Posterior vena cava (tissue), 2 donors: Measurements from ENCODE around the gene SH3GL1. TPM values are rescaled to one million over a fixed set of nuclear protein-coding genes. Genes with fewer than 3 reads are reported as not detected.

Experiments
- DNase-seq: peaks from one replicate; pipeline ENCODE4 v3.0.0-alpha.2; 2020; ENCODE audit warnings: low spot score
- intact Hi-C, 2 donors: fragments of 100-400 bp; cut with DNase I; formaldehyde crosslinking; loops; one replicate each; pipeline versions ENCODE4 v1.14.1 to v1.14.2; 2022 to 2023
- total RNA-seq, 2 donors: library from RNA; stranded (reverse); fragmentation: NEBNext Ultra II Directional; extraction: Animal tissue kit (Norgen Biotek cat#: 25700); gene quantifications; one replicate each; pipeline ENCODE4 v1.2.1, GENCODE V29; 2021
- donor health status: DM: yes; HTN: yes; CAD: no.
- donor health status: DM: yes; HTN: yes; CAD: no.

Gene SH3GL1
- total RNA-seq, 2 donors from 2014 or later, result 77.5 to 88.8 TPM

DNA sequence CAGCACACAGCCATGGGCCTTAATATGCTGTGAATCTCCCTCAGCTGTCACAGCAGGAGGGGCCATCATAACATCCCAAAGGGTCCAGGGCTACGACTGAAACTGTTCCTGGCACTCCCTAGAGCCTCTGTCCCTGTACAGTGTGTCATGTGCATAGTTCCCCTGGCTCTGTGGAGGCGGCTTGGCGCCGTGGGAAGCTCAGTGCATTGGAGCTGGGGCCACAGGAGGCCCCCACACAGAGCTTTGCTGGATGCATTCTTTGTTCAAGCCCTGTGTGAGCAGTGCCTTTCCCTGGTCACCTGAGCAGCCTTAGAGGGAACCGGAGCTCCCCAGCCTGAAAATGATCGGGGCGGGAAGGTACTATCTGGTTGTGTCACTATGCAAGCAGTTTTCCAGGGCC, 35.9 kb upstream of the SH3GL1 start:
- intact Hi-C loops, result no loop called here
- DNase-seq, result no peak

DNA sequence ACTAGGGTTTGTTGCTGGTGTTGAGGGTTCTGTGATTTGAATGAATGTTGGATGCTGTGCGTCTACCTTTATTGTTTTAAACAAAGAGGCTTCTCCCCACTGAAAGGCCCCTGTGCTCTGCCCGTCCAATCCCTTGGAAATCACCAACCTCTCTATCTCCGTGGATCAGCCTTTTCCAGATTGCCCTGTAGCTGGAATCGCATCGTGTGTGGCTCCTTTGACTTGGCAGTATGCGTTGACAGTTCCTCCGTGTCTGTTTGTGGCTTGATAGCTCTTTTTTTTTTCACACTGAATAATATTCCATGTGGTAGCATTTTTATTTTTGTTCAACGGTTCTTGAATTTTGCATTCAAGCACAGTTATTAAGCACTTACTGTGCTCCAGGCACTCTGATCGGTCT, 34.0 kb upstream of the SH3GL1 start:
- DNase-seq, result no peak
- intact Hi-C loops, result no loop called here

DNA sequence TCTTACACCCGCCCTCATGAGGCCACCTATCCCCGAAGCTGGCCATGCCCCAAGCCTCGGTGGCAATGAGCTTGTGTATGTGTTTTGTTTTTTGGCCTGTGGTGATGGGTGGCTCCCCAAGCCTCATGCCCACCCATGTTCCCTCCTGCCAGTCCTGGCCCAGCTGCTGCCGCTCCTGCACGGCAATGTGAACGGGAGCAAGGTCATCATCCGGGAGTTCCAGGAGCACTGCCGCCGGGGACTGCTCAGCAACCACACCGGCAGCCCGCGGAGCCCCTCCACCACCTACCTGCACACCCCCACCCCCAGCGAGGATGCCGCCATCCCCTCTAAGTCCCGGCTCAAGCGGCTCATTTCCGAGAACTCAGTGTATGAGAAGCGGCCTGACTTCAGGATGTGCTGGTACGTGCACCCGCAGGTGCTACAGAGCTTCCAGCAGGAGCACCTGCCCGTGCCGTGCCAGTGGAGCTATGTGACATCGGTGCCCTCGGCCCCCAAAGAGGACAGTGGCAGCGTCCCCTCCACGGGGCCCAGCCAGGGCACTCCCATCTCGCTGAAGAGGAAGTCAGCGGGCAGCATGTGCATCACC, 32.7 kb upstream of the SH3GL1 start:
- intact Hi-C loops, result no loop called here
- no peak for DNase-seq

DNA sequence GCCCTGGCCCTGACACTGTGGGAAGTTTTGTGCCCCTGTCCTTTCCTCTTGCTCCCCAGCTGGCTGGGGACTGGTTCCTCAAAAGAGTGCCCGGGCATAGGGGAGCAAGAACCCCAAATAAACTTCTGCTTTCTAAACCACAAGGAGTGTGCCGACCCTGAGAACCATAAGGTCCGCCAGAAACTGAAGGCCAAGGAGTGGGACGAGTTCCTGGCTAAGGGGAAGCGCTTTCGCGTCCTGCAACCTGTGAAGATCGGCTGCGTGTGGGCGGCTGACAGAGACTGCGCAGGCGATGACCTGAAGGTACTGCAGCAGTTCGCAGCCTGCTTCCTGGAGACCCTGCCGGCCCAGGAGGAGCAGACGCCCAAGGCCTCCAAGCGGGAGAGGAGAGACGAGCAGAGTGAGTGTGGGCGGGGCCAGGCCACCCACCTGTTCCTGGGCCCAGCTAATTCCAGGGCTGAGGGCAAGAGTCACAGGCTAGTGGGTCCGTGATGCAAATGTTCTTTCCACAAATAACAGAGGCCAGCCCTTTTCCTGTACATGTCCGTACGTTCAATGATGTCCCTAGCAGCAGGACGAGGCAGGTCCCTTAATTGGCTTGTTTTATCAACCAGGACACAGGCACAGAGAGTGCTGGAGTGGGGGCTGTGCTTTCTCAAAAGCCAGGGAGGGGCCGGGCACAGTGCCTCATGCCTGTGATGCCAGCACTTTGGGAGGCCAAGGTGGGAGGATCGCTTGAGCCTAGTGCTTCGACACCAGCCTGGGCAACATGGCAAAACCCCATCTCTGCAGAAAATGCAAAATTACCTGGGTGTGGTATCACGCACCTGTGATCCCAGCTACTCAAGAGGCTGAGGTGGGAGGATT, 31.7 kb upstream of the SH3GL1 start:
- DNase-seq, result no peak
- intact Hi-C loops, result no loop called here

DNA sequence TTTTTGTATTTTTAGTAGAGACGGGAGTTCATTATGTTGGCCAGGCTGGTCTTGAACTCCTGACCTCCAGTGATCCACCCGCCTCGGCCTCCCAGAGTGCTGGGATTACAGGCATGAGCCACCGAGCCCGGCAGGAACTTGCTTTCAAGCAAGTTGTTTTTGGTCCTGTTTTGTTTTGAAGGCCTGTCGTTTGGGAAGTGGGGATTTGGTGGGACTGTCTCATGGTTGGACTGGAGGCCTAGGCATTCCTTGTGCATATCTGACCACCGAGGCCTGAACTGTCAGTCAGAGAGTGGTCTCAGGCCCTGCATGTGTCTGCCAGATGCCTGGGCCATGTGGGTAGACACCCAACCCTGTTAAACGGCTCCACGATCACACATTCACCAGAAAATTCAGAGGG, 30.9 kb upstream of the SH3GL1 start:
- no peak for DNase-seq
- intact Hi-C loops, result no loop called here

DNA sequence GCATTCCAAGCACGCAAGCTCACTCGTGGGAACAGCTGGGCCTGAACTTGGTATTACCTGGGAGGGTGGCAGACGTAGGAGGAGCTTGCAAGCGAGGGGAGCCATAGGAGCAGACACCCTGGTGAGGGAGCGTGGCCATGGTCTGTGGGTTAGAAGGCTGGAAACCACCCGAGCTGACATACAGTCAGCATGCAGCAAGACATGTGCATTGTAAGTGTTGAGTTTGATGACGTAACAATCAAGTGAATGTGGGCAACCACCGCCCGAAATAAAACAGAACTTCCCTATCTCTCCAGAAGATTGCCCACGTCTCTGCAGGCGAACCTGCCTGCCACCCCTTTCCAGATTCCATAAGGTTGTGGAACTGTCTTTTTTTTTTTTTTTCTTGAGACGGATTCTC, 30.4 kb upstream of the SH3GL1 start:
- intact Hi-C loops, result no loop called here
- no peak for DNase-seq

DNA sequence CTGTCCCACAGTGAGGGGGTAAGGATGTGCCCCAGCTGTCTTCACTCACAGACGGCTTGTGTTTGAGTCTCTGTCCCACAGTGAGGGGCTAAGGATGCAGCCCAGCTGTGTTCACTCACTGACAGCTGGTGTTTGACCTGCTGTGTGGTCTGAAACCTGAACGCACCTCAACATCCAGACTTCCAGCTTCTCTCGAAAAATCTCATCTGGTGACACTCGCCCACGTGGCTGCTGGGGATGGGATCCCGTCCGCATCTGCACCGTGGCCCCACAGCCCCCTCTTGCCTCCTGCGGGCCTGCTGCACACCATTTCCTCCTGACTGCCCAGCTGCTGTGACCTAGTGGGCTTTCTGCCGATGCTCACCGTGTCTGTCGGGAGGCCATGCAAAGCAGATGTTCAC, 29.4 kb upstream of the SH3GL1 start:
- intact Hi-C loops, result no loop called here
- no peak for DNase-seq

DNA sequence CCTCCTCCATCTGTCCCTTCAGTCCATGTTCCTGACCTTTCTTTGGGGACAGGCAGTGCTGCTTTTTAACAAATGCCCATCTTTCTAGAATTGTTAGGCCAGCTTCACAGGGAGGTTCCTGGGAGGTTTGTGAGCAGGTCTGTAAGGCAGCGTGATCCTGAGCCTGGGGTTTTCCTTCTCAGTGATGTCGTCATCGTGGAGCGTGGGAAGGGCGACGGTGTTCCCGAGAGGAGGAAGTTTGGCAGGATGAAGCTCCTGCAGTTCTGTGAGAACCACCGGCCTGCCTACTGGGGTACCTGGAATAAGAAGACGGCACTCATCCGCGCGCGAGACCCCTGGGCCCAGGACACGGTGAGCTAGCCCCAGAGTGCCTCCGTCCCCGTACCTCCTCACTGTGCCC, 28.9 kb upstream of the SH3GL1 start:
- intact Hi-C loops, result no loop called here
- DNase-seq, result no peak

DNA sequence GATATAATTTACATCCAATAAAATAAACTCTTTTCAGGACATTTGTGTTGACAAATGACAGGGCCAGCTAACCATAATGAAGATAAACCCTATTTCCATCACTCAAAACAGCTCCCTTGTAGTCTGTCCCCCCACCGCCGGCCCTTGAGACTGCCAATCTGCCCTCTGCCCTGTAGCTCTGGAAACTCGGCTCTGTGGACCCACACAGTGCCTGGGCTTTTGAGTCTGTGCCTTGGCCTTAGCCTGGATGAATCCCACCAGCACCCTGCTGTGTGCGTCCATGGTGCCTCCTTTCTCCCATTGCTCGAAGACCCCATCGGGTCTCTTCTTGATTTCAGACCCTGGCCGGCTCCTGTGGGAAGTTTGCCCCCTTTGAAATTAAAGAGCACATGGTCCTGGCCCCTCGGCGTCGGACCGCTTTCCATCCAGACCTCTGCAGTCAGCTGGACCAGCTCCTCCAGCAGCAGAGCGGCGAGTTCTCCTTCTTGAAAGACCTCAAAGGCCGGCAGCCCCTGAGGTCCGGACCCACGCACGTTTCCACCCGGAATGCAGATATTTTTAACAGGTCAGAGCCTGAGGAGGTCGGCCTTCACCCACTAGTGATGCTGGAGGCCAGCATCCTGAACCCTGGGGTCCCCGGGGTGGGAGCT, 28.1 kb upstream of the SH3GL1 start:
- no peak for DNase-seq
- intact Hi-C loops, result no loop called here

DNA sequence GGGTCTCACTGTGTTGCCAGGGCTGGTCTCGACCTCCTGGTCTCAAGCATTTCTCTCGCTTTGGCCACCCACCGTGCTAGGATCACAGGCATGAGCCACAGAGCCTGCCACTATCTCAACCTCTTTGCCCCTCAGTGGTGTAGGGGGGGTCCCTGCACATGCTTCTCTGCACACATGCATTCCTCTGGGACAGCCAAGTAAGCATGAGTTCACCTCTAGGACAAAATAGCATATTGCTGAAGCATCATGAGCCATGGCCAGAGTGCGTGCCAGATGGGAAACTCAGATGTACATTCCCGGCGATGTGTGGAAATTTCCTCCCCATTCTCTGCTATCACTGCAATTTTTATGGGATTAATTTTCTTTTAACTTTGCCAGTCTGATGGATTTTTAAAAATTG, 25.2 kb upstream of the SH3GL1 start:
- intact Hi-C loops, result no loop called here
- DNase-seq, result no peak

DNA sequence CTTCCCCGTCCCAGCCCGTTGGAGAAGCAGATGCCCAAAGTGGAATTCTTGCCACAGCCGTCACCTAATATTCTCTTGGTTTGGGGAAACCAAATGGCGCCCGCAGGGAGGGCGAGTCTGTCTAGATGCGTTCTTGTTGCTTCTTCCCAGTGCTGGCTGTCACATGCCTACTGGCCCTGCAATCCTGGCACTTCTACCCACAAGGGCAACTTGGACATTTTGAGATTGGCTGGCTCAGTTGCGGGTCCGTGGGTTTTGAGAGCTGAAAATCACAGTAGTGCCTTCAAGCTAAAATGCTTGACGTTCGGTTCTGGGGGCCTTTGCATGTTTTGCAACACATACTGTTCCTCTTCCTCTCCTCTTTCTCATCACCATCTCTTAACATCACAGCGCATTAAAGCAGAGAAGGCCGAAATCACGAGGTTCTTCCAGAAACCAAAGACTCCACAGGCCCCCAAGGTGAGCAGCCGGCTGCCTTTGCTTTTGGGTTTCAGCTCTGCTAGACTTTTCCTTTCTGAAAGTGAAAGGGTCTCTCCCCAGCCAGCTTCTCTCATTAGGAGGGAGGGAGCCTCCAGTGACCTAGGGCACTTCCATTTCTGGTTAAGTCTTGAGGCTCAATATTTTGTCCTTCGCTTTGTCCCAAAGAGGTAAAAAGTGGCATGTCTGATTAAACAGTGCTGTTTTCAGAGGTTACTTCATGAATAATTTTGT, 23.2 kb upstream of the SH3GL1 start:
- DNase-seq, result no peak
- intact Hi-C loops, result loop anchor here in 1 of 2 donors (5.0 kb wide), 1 partner anchor 1971 kb away; no protein-coding TSS in a partner anchor

DNA sequence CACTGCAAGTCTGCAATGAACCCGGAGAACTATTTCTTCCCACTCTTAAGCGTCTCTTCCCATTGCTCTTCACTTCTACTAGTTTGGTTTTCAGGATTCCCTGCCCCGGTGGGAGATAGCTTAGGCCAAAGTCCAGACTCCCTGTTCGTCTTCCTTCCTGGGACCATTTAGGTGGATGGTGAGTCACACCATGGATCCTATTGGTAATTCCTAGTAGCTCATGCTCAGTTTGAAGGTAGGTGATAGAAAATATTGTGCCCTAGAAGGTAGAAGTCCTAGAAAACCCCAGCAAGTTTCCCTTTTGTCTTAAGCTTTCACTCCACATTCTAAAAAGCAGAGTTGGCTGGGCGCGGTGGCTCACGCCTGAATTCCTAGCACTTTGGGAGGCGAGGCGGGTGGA, 15.9 kb upstream of the SH3GL1 start:
- intact Hi-C loops, result no loop called here
- DNase-seq, result no peak

DNA sequence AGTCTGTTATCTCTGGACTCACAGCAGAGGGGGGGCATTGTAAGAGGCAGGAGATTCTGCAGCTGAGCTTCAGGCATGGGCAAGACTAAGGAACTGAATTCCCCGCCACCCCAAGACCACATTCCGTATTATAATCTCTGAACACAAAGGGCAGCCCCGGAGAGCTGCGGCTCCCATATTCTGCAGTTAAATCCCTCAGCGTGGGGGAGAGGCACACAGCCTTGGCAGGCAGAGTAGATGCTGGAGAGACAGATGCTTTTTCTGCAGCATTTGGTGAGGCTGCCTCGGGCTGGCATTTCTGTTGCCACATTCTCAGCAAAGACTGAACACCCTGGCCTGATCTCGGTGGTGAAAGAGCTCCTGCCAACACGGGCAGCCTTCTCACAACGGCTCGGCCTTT, 15.0 kb upstream of the SH3GL1 start:
- DNase-seq, result no peak
- intact Hi-C loops, result no loop called here

DNA sequence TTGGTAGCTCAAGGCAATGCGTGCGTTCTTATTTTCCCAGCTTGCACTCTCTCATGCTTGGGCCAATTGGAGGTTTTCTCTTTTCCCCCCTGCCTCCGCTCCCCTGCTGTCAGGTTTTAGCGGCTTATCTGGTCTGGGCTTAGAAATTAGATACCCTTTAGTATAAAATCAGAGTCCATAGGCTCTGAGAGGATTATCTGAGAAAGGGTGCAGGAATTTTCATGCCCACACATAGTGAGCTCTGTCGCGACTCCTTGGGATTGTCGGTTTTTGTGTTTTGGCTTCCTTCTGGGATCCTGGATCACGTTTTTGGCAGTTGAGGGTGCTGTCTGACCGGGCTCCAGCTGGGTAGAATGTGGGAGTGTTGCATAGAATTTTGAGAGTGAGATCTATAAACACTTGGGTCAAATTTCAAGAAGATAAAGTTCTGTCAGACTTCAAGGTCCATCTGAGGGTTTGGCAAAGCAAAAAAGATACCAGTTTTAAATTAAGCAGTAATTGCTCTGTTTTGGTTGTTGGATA, 14.5 kb upstream of the SH3GL1 start:
- intact Hi-C loops, result loop anchor here in 1 of 2 donors (5.0 kb wide), 1 partner anchor 598 kb away; no protein-coding TSS in a partner anchor
- DNase-seq, result no peak

DNA sequence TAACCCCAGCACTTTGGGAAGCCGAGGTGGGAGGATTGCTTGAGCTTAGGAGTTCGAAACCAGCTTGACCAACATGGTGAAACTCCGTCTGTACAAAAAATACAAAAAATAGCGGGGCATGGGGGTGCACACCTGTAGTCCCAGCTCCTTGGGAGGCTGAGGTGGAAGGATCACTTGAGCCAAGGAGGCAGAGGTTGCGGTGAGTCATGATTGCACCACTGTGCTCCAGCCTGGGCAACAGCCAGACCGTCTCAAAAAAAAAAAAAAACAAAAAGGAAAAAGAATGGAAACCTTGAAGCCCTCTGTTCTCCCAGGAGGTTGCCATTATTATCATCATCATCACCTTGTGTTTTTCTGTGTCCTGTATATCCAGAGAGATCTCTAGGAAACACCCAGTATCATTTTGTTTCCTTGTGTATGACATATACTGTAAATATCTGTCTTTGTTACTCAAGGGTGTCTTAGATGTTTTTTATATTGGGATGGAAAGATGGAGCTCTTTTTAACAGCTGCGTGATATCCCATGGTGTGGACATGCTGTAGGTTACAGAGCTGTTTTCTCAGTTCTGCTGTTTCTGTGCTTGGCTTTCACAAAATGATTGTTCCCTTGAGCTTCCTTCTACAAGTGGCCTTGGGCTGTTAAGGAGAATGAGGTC, 13.9 kb upstream of the SH3GL1 start:
- intact Hi-C loops, result loop anchor here in 1 of 2 donors (5.0 kb wide), 1 partner anchor 597 kb away; no protein-coding TSS in a partner anchor
- DNase-seq, result no peak

DNA sequence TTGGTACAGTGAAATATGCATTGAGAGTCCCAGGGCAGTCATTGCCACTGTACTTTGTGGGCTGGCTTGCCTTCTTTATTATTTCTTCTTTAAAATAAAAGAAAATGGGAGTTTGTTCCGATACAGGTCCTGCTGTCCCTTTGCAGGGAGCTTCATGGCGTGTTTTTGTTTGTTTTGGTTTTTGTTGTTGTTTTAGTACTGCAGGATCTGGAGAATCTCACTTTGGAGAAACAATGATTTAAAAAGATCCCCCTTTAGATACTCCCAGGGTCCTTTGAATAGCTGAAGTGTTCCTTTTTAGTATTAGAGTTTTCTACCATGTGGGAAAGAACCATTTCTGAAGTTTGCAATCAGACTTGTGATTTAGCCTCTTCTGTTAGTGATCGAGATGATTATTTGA, 13.2 kb upstream of the SH3GL1 start:
- intact Hi-C loops, result loop anchor here in 1 of 2 donors (5.0 kb wide), 1 partner anchor 596 kb away; no protein-coding TSS in a partner anchor
- no peak for DNase-seq

DNA sequence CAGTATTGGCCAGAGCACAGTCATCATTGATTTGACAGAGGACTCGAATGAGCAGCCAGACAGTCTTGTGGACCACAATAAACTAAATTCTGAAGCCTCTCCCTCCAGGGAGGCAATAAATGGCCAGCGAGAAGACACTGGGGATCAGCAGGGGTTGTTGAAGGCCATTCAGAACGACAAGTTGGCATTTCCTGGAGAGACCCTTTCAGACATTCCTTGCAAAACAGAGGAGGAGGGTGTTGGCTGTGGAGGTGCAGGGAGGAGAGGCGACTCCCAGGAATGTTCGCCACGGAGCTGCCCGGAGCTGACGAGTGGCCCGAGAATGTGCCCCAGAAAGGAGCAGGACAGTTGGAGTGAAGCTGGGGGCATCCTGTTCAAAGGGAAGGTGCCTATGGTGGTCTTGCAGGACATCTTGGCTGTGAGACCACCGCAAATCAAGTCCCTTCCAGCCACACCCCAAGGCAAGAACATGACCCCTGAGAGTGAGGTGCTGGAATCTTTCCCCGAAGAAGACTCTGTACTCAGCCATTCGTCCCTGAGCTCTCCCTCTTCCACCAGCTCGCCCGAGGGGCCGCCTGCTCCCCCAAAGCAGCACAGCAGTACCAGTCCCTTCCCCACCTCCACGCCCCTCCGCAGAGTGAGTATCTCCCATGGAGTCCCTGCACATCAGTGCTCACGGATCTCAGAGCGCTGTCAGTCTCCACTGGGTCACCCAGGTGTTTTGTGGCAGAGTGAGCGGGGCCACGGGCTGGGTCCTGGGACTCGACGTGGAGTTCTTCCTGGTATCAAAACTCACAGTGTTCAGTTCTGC, 9.0 kb upstream of the SH3GL1 start:
- DNase-seq, result no peak
- intact Hi-C loops, result no loop called here

DNA sequence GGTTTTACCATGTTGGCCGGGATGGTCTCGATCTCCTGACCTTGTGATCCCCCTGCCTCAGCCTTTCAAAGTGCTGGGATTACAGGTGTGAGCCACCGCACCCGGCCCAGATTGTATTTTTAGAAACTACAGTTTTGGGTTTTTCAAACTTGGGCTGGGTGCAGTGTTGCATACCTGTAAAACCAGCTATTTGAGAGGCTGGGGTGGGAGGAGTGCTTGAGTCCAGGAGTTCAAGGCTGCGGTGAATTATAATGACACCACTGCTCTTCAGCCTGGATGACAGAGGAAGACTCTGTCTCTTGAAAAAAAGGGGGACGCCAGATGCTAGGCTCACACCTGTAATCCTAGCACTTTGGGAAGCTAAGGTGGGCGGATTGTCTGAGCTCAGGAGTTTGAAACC, 6.3 kb upstream of the SH3GL1 start:
- no peak for DNase-seq
- intact Hi-C loops, result no loop called here
